Measurements from ENCODE around the gene ZC3H10.

ZC3H10 gene

GRCh38 chr12:56163533-56164344, 45.7 kb downstream of the ZC3H10 start:
- no peak for TF ChIP-seq CTCF (IDR thresholded peaks at IDR 0.05)
- DNase-seq (ENCODE audit: low spot score): no peak
- Histone ChIP-seq H3K4me3 (no peak overlapping the region), H3K27ac (peak overlapping the region in 1 of 2 donors; percentile 46)

- DNase-seq (ENCODE audit: low spot score): no peak
- Histone ChIP-seq H3K4me3 (no peak overlapping the region), H3K27ac (peak overlapping the region in 1 of 2 donors; percentile 46)
- TF ChIP-seq CTCF (IDR thresholded peaks at IDR 0.05): no peak
Measured at GRCh38 chr12:56164345-56164729, 46.3 kb downstream of the ZC3H10 start.

- peak overlapping the region in 1 of 2 donors; percentile 29 for H3K27ac ChIP-seq
- TF ChIP-seq CTCF (IDR thresholded peaks at IDR 0.05): no peak
- no peak for DNase-seq (ENCODE audit: low spot score)
- H3K4me3 ChIP-seq: no peak overlapping the region
Measured at GRCh38 chr12:56165369-56165768, 47.3 kb downstream of the ZC3H10 start.

GRCh38 chr12:56169229-56169759, 51.2 kb downstream of the ZC3H10 start:
- H3K27ac ChIP-seq: no peak overlapping the region
- DNase-seq (ENCODE audit: low spot score): no peak
- no peak for TF ChIP-seq CTCF (IDR thresholded peaks at IDR 0.05)
- H3K4me3 ChIP-seq: no peak overlapping the region

- no peak for TF ChIP-seq CTCF (IDR thresholded peaks at IDR 0.05)
- no peak overlapping the region for H3K27ac ChIP-seq
- no peak for DNase-seq (ENCODE audit: low spot score)
- no peak overlapping the region for H3K4me3 ChIP-seq
Measured at GRCh38 chr12:56172839-56173238, 54.8 kb downstream of the ZC3H10 start.
